Erythroblast (primary cell): ENCODE data around the gene GRIP1.

Experiments used
- GATA1 ChIP-seq: IDR thresholded peaks from 2 replicates; pipeline ENCODE4 v1.6.1; 2011; ENCODE audit warnings: low read depth, mild to moderate bottlenecking, control low read depth, low read length, moderate library complexity
- POLR2A ChIP-seq: IDR thresholded peaks from 2 replicates; pipeline ENCODE4 v1.6.1; 2011; ENCODE audit warnings: mild to moderate bottlenecking, low read length

- no peak for TF ChIP-seq POLR2A
- TF ChIP-seq GATA1, result no peak
Observed at GRCh38 chr12:66590275-66590985, 88.4 kb downstream of the GRIP1 start.
